ENCODE results near the gene RPS6KB2. TPM values are rescaled to one million over a fixed set of nuclear protein-coding genes. Genes with fewer than 3 reads are reported as not detected.

RPS6KB2 gene
- total and polyA plus RNA-seq, 9 of the 15 experiments (the other 6 are each of a cell fraction or from before 2014, with no cell fraction given) = 0.42 to 122 (median 82.6) TPM

DNA sequence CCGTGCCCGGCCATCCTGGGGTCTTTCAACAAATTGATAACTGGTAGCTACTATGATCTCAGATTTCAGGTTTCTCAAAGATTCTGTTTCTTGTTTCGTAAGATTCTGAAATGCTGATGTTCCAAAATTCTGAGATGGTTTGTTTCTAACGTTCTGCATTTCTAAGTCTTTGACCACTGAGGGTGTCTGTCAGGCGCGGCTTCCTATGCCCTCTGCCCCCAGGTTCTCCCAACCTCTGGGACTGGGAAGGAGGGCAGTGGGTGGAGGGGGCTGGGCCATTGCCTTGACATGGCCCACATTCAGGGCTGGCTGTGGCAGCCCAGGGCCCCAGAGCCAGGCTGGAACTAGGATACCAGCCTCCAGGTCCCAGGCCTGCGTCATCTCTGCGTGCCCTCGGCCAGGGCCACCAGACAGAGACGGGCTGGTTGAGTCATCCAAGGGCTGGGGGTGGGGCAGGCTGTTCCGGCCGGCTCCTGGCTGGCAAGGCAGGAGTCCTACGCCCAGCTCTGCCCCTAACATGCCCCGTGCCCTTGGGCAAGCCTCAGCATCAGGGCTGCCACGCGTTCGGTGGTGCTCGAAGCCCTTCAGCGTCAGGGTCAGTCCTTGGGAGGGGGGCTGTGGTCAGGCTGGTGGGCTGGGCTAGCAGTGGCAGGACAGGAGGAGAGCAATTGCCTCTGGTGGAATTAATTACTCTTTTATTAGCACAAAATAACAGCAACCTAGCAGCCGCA is 35.6 kb downstream of the RPS6KB2 start (continued):
- TF ChIP-seq JUND (IDR thresholded peaks at IDR 0.05; ENCODE audit: borderline replicate concordance, low read depth, low read length) (peak; percentile 97), JUND (tag; IDR thresholded peaks at IDR 0.05; ENCODE audit: borderline replicate concordance, low read depth, low read length) (peak; percentile 94; the same call in 2 of the 3 replicates), ETV5 (CRISPR knock-in tag; IDR thresholded peaks at IDR 0.05; ENCODE audit: low read depth) (peak; percentile 66), EWSR1 (IDR thresholded peaks at IDR 0.05; ENCODE audit: borderline replicate concordance, low read depth, partially characterized antibody) (no peak), TAL1 (IDR thresholded peaks at IDR 0.05) (no peak), IRF2 (CRISPR knock-in tag; IDR thresholded peaks at IDR 0.05) (no peak), NCOA1 (IDR thresholded peaks at IDR 0.05; ENCODE audit: low read depth) (no peak), PTRF (tag; IDR thresholded peaks at IDR 0.05) (no peak), HNRNPH1 (optimal IDR thresholded peaks at IDR 0.05; ENCODE audit: low read depth, low read length) (no peak), TRIM24 (IDR thresholded peaks at IDR 0.05) (no peak), THRAP3 (IDR thresholded peaks at IDR 0.05; ENCODE audit: borderline replicate concordance) (0 out of 2 replicates have a peak, but pooled peaks have one; percentile 62), MEIS2 (IDR thresholded peaks at IDR 0.05; ENCODE audit: partially characterized antibody) (no peak), NCOA2 (IDR thresholded peaks at IDR 0.05; ENCODE audit: partially characterized antibody in 2 of 2) (no peak), NFYB (IDR thresholded peaks at IDR 0.05; ENCODE audit: extremely low read depth, insufficient read length) (no peak), MAFF (IDR thresholded peaks at IDR 0.05; ENCODE audit: low read length) (no peak), PHB2 (IDR thresholded peaks at IDR 0.05; ENCODE audit: low read depth) (no peak), ZNF584 (CRISPR knock-in tag; IDR thresholded peaks at IDR 0.05; ENCODE audit: low read depth) (0 out of 2 replicates have a peak, but pooled peaks have one; percentile 50), FOXK1 (CRISPR knock-in tag; IDR thresholded peaks at IDR 0.05; ENCODE audit: borderline replicate concordance) (no peak), RNF2 (IDR thresholded peaks at IDR 0.05) (peak; percentile 56; the same call in 1 of the 2 replicates), LCOR (CRISPR knock-in tag; IDR thresholded peaks at IDR 0.05) (no peak; the same call in 1 of the 2 replicates), ZNF212 (CRISPR knock-in tag; IDR thresholded peaks at IDR 0.05) (0 out of 2 replicates have a peak, but pooled peaks have one; percentile 45), GATAD2B (IDR thresholded peaks at IDR 0.05; ENCODE audit: borderline replicate concordance) (0 out of 2 replicates have a peak, but pooled peaks have one; percentile 58)
- TF ChIP-seq, protein P1, sequence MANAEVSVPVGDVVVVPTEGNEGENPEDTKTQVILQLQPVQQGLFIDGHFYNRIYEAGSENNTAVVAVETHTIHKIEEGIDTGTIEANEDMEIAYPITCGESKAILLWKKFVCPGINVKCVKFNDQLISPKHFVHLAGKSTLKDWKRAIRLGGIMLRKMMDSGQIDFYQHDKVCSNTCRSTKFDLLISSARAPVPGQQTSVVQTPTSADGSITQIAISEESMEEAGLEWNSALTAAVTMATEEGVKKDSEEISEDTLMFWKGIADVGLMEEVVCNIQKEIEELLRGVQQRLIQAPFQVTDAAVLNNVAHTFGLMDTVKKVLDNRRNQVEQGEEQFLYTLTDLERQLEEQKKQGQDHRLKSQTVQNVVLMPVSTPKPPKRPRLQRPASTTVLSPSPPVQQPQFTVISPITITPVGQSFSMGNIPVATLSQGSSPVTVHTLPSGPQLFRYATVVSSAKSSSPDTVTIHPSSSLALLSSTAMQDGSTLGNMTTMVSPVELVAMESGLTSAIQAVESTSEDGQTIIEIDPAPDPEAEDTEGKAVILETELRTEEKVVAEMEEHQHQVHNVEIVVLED (CRISPR knock-in tag; IDR thresholded peaks at IDR 0.05) = no peak
- TF ChIP-seq, protein P2, sequence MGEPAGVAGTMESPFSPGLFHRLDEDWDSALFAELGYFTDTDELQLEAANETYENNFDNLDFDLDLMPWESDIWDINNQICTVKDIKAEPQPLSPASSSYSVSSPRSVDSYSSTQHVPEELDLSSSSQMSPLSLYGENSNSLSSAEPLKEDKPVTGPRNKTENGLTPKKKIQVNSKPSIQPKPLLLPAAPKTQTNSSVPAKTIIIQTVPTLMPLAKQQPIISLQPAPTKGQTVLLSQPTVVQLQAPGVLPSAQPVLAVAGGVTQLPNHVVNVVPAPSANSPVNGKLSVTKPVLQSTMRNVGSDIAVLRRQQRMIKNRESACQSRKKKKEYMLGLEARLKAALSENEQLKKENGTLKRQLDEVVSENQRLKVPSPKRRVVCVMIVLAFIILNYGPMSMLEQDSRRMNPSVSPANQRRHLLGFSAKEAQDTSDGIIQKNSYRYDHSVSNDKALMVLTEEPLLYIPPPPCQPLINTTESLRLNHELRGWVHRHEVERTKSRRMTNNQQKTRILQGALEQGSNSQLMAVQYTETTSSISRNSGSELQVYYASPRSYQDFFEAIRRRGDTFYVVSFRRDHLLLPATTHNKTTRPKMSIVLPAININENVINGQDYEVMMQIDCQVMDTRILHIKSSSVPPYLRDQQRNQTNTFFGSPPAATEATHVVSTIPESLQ (CRISPR knock-in tag; IDR thresholded peaks at IDR 0.05) = no peak

All from K562 (cell line).